Stimulated activated CD8-positive, alpha-beta memory T cell treated with anti-CD3 and anti-CD28 coated beads, Interleukin-4, amount 100 ng/mL, for 24 hours (primary cell): Measurements from ENCODE around the gene RCHY1.
"Not testable (repeated sequence)": the region's sequence is repeated elsewhere in the genome, so short reads cannot be mapped to it uniquely, and the experiment has no call there.

Source experiments
- DNase-seq: peaks from one replicate; pipeline ENCODE4 v3.0.0-alpha.2; 2020; ENCODE audit warnings: low read depth

RCHY1 gene

DNA sequence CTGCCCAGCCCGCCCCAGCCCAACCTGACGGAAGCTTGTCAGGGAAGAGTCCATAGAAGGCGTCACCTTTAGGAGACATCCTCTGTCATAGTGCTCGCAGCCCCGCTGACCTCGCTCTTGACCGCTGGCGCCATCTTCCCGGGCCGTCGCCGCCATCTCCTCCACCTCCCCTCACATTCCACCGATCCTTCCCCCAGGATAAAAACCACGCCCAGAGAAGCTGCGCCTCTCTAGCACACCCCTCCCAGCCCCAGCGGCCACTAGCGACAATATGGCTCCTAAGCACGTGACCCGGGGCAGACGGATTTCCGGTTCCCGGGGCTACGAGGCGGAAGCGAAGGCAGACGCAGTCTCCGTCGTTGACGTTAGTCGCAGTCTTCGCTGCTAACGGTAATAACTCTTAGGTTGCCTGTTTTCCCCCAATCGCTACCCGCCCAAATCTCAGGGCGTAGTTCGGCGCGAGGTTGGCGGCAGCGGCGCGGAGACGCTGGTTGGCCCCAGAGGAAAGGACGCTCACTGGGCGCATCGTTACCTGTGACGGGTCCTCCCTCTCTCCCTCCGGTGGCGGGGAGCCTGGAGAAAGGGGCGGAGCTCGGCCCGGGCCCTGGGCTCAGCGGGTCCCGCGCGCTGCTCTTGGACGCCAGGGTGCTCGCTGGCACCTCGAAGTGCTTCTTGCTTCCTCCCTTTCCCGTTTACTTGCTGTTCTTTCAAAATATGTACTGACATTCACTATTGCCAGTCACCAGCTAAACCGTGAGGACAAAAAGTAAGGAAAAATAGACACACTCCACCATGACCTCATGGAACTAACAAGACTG, at the start of gene RCHY1, which contains the start of gene THAP6:
TSS of gene RCHY1 (minus strand) at position 273 of the 818 bp plus-strand sequence. CDS start at position 156, 117 bp downstream.
TSS of gene THAP6 (plus strand) at position 343 of the 818 bp plus-strand sequence. CDS start 980 bp downstream, outside the sequence.
- peak; percentile 89 for DNase-seq

DNA sequence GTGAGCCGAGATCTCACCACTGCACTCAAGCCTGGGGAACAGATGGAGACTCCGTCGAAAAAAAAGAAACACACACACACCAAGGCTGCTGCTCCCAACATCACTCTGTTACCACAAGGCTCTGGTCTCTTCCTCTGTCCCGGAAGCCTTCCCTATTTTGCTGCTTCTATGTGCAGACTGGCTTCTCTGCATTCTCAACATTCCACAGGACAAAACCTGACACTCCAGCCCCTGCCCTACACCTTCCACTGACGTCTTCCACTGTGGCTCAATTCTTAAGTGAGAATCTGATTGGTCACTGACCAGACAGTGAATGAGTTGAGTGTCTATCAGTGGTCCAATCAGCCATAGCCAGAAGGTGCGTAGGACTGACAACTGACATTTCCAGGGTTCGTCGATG, 47.6 kb upstream of the RCHY1 start:
- no peak for DNase-seq

DNA sequence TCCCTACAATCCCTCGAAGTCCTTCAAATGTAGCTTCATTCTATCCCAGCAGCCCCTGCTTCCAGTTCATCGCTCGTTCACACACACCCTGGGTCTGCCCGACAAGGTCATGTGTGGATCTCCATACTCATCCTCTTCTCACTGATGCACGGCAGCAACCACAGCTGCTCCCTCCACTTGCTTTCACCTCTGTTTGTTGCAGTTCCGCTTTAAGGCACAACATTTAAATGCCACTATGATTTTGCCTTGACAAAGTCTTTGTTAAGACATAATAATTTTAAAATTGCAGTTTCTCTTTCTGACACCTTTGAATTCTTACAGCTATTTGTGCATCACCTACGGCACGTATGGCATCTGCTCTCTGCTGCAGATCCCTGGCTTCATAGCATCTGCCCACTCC, 43.5 kb upstream of the RCHY1 start:
- DNase-seq = no peak

DNA sequence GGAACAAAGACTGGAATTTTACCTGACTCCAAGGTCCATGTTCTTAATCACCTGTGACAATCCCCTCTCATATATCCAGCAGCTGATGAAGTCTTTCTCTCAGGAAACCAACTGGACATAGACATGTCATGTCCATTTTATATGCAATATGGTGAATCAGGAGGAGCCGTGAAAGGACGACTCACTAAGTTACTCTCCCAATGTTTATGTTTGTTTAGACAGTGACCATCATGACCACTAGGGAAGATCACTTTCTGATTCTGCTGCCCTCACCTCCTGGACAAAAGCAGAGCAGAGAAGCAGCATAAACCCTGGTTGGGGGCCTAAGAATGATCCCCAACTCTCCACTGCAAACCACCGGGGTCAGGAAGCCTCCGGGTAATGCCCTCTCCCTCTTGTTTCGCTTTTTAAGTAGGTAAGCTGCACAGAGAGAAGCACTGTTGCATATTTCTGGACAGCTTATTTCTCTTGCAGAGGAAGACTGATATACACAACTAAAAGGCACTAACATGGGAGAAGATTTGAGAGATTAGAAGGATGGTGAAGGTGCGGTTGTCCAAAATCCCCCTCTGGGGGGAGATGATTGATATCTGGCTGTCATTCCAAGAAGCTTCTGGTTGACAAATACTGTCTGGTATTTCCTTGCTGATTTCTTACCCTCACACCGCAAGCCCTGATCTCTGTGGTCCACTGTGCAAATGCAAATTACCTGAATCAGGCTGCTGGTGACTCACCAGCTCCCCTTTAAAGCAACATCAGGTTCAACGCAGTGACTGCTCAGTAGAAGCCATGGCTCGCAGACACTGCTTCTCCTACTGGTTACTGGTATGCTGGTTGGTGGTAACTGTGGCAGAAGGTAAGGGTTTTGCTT, 41.3 kb upstream of the RCHY1 start, which contains the start of gene ODAPH:
TSS of gene ODAPH (plus strand) at position 773 of the 871 bp plus-strand sequence. CDS start at position 790, 17 bp downstream.
- DNase-seq = peak; percentile 2

DNA sequence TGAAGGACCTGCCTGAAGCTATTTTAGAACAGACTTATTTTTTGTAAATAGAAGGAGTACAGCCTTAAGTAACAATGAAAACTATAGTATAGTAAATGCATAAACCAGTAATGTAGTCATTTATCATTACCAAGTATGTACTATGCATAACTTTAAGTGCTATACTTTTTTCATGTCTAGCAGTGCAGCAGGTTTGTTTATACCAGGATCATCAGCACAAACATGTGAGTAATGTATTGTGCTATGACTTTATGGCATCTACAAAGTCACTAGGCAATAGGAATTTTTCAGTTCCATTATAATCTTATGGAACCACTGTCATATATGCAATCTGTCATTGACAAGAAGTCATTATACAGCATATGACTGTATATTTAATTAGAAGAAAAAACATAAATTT, 38.2 kb upstream of the RCHY1 start:
- DNase-seq = no peak

DNA sequence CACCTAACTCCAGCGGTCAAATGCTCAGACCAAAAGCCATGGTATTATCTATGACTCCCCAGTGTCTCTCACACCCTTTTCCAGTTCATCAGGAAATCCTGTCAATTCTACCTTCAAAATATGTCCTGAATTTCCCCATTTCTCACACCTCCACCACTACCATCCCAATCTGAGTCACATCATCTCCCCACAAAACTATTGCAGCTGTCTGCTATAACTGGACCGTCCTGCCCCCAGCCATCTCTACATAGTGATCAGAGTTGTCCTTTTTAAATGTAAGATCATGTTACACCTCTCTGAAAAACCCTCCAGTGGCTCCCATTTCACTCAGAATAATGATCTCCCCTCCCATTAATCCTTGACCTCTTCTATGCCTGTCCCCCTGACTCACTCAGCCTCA, 34.8 kb upstream of the RCHY1 start:
- DNase-seq = no peak

DNA sequence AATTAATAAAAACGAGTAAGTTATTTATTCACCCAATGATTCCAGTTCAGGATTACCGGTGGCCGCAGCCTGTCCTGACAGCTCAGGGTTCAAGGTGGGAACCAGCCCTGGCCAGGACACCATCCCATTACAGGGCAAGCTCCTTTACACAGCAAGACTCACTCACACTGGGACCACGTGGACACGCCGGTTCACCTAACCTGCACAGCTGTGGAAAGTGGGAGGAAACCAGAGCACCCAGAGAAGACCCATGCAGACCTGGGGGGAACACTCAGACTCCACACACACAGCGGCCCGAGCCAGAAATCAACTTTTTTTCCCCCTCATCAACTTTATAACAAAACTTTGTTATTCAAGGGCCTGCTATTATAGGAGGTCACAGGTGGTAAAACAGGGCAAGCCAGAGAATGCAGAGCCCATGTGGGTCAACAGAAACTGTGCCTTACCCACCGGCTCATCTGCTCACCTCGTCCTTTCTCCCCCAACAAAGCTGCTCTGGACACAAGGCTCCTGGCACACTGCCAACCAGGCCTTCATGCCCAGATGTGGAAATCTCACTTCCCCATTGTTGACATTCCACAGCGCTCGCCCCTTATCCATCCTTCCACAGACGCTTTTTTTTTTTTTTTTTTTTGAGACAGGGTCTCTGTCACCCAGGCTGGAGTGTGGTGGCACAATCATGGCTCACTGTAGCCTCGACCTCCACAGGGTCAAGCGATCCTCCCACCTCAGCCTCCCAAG, 33.6 kb upstream of the RCHY1 start:
- DNase-seq = no peak

DNA sequence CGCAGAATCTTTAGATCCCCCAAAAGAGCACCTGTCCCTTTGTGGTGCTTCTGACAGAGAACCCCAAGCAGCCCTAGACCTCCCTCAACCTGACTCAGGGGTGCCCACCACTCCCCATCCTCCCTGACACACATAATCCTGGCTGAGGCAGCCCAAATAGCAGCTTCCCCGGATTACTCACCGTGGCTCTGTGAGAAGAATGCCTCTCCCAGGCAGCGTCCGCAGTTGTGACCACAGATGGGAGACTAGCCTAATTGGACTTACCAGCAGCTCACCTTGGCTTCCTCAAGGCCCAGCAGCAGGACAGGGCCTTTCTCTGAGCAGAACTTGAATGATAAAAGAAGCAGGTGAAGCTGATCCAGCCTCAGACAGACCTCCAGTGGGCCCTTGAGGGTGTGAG, 31.3 kb upstream of the RCHY1 start:
- DNase-seq = no peak

DNA sequence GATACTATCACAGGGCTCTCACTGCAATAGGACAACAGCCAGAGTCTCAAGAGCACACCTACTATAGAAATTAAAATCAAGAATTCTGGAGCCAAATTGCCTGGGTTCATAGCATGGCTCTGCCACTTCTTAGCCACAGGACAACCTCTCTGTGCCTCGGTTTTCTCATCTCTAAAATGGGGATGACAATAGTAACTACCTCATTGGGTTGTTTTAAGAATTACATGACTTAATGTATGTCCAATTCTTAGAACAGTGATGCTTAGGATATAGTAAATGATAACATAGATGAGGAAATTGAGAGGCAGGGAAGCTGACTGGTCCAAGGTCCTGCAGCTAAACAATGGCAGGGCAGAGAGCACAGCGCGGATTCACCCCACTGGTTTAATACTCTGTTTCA, 30.7 kb upstream of the RCHY1 start:
- no peak for DNase-seq

DNA sequence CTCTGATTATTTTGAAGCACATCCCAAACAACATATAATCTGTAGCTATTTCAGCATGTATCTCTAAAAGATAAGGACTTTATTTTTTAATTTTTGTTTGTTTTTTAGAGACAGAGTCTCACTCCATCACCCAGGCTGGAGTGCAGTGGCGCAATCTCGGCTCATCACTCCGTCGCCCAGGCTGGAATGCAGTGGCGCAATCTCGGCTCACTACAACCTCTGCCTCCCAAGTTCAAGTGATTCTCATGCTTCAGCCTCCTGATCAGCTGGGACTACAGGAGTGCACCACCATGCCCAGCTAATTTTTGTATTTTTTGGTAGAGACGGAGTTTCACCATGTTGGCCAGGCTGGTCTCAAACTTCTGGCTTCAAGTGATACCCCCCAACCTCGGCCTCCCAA, 30.0 kb upstream of the RCHY1 start:
- DNase-seq = not testable (repeated sequence)

DNA sequence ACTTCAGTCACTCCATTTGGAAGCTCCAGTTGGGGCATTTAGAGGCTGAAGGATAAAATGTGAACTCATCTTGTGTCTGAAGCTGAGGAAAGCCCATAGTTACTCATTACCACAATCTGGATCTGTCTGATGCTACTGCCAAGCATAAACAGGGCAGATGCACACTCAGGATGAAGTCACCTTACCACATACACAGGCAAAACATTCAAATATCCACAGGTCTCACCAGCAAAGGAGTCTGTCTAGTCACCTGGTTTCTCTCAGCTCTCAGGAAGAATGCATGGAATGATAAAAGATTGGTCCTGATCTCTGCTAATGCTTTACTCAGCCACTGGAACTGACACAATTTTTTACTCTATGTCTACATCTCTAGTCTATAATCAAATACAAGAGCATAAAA, 28.6 kb upstream of the RCHY1 start:
- DNase-seq = no peak

DNA sequence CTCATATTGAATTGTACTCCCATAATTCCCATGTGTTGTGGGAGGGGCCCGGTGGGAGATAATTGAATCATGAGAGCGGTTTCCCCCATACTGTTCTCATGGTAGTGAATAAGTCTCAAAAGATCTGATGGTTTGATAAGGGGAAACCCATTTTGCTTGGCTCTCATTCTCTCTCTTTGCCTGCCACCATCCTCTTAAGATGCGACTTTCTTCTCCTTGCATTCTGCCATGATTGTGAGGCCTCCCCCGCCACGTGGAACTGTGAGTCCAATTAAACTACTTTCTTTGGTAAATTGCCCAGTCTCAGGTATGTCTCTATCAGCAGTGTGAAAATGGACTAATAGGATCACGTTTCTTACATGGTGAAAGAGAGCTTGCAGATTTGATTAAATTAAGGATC, 23.1 kb upstream of the RCHY1 start:
- not testable (repeated sequence) for DNase-seq

DNA sequence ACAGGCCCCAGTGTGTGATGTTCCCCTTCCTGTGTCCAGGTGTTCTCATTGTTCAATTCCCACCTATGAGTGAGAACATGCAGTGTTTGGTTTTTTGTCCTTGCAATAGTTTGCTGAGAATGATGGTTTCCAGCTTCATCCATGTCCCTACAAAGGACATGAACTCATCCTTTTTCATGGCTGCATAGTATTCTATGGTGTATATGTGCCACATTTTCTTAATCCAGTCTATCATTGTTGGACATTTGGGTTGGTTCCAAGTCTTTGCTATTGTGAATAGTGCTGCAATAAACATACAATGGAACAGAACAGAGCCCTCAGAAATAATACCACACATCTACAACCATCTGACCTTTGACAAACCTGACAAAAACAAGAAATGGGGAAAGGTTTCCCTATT, 19.7 kb upstream of the RCHY1 start:
- not testable (repeated sequence) for DNase-seq

DNA sequence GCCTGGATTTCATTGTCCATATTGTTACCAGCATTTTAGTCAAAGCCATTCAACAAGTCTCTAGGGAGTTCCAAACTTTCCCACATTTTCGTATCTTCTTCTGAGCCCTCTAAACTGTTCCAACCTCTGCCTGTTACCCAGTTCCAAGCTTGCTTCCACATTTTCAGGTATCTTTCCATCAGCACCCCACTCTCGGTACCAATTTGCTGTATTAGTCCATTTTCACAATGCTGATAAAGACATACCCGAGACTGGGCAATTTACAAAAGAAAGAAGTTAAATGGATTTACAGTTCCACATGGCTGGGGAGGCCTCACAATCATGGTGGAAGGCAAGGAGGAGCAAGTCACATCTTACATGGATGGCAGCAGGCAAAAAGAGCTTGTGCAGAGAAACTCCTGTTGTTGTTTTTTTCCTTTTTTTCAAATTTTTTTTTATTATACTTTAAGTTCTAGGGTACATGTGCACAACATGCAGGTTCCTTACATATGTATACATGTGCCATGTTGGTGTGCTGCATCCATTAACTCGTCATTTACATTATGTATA, 19.2 kb upstream of the RCHY1 start:
- DNase-seq = not testable (repeated sequence)

DNA sequence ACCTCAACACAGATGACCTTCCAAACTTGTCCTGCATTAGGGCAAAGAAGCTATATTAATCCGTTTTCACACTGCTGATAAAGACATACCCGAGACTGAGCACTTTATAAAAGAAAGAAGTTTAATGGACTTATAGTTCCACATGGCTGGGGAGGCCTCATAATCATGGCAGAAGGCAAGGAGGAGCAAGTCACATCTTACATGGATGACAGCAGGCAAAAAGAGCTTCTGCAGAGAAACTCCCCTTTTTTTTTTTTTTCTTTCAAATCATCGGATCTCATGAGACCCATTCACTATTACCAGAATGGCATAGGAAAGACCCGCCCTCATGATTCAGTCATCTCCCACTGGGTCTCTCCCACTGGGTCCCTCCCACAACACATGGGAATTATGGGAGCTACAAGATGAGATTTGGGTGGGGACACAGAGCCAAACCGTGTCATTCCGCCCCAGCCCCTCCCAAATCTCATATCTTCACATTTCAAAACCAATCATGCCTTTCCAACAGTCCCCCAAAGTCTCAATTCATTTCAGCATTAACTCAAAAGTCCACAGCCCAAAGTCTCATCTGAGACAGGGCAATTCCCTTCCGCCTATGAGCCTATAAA, 17.4 kb upstream of the RCHY1 start:
- not testable (repeated sequence) for DNase-seq

DNA sequence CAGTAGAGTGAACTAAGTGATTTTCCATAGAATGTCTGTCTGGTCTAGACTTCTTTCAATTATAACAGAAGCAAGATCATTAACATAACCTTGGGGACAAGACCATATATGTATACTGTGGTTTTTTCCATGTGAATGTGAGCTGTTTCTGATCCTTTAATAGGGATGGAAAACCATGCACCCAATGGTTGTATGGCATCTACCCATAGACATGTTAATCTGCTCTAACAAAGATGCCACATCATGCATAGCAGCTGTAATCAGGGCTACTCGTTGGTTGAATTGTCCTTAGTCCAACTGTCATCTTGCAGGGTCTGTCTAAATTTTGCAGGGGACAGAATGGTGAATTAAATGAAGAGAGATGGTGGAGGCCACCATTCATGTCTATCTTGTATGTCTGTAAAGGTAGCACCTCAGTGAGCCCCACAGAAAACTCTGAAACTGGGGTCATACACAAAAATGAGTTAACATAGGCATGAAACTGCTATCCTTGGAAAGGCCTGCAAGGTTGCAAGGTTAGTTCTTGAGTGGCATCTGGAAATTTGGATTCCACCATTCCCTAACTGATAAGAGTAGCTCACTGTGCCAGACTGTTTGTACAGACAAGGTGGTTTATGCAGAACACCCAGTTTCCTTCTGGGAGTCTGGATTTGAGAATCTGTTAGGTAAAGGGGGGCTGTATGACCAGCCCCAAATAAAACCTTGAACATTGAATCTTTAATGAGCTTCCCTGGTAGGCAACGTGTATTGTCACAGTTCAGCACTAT, 16.5 kb upstream of the RCHY1 start:
- no peak for DNase-seq

DNA sequence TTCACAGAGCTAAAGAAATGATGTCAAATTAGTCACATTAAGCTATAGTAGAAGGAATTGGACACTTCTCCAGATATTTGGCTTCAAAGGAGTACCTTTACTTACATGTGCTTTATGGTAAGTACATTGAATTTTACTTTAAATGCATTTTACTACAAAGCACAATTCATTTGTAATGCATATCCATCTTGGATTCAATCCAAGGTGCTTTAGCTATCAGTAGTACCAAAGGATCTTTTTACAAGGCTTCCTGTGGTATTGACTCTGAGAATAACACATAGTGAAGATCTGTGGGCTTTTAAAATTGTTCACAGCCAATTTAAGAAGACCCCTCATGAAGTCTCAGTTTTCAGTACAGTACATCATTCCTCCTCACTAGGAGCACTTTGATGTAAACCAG, 13.3 kb upstream of the RCHY1 start:
- no peak for DNase-seq

DNA sequence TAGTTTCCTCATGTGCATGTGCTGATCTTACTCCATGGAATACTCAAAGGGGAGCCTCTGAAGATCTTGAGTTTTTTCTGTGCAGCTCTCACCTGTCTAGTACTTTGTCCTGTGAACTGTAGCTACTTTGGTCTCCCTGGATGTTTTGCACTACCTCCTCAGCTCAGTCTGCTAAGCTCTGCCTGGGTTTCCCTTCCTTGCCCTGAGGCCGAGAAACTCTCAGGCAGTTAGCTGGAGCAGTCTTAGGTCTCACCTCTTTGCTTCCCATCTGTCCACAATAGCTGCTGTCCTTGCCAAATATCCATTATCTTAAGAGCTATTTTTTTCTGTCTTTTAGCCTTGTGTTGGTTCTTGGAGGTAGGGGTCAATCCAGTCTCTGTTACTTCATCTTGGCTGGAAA, 11.7 kb upstream of the RCHY1 start:
- DNase-seq = no peak

DNA sequence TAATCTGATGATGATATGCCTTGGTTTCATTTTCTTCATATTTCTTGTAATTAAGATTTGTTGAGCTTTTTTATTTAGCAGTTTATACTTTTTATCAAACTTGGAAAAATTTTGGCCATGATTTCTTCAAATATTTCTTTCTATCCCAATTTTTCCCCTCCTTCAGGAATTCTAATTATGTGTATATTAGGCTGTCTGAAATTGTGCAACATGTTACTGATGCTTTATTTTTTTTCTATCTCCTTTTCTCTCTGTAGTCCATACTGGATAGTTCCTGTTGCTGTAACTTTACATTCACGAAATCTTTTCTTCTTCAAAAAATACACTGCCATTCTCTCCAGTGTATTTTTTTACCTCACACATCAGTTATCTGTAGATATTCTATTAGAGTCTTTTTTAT, 10.9 kb upstream of the RCHY1 start:
- no peak for DNase-seq

DNA sequence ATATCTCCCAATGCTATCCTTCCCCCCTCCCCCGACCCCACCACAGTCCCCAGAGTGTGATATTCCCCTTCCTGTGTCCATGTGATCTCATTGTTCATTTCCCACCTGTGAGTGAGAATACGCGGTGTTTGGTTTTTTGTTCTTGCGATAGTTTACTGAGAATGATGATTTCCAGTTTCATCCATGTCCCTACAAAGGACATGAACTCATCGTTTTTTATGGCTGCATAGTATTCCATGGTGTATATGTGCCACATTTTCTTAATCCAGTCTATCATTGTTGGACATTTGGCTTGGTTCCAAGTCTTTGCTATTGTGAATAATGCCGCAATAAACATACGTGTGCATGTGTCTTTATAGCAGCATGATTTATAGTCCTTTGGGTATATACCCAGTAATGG, 5.2 kb upstream of the RCHY1 start:
- not testable (repeated sequence) for DNase-seq

DNA sequence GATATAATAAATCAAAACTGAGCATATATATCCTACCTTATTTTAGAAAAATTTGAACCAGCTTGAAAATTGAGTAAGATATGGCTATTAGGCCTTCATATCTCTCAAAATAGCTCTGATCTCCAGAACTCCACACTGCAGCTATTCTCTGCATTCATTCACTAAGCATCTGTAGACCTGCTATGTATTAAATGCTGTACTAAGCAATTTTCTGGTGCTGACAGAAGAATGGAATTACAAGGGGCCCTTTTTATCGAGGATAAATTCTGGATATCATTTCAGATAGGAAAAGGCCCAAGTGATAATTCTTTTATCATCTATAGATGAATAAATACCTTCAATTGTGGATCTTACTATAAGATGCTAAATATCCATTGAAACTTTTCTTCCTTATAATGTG, 1.9 kb upstream of the RCHY1 start:
- DNase-seq = no peak
